HCT116 (cell line): ENCODE measurements around the gene FLT3. TPM values are rescaled to one million over a fixed set of nuclear protein-coding genes. Genes with fewer than 3 reads are reported as not detected.

Experiments
- ATAC-seq: fragments of 200-7000 bp; cut with Tn5 transposase; 2 replicates; pipeline ENCODE4 v1.9.1; 2020; ENCODE audit warnings: mild to moderate bottlenecking, moderate library complexity
- BruUV-seq: library from RNA; stranded (reverse); fragments of 400-500 nt; replicated peaks from 2 replicates; lab custom pipeline; 2021; lab: Mats Ljungman, UMichigan
- CTCF ChIA-PET: fragments of 300-600 bp; sonication (Branson Sonifier 250); formaldehyde crosslinking; loops from one replicate; lab custom pipeline; 2021; ENCODE audit warnings: antibody characterized with exemption; lab: Charles Lee
- POLR2A ChIA-PET: fragments of 300-600, 350-600 bp; sonication (Branson Sonifier 250); formaldehyde crosslinking; loops from one replicate; lab custom pipeline; 2021; ENCODE audit warnings: antibody characterized with exemption; lab: Charles Lee
- RAD21 ChIA-PET, 2 experiments: fragments of 300-600 bp; sonication (Branson Sonifier 250); formaldehyde crosslinking; loops; one replicate each; lab custom pipeline; 2023; ENCODE audit warnings: low total read pairs in 2 of 2; ENCODE audit not compliant: uncharacterized antibody in 2 of 2, unreplicated experiment in 2 of 2, low non-redundant PET in 1 of 2; lab: Charles Lee
- DNase-seq: peaks from one replicate; pipeline ENCODE4 v3.0.0-alpha.2; 2010; ENCODE audit warnings: low read depth, low spot score
- H2AFZ ChIP-seq: fragments of 200-600 bp; shearing (Covaris generic), sonication (generic); 2 replicates; pipeline ENCODE4 v1.6.1; 2017; ENCODE audit warnings: low read depth, mixed run types, mixed read lengths, antibody characterized with exemption, low read length; ENCODE audit not compliant: poor library complexity, severe bottlenecking
- H3K27ac ChIP-seq: 2 replicates; pipeline ENCODE4 v1.5.1; 2012; ENCODE audit warnings: low read depth, low read length
- H3K27me3 ChIP-seq: fragments of 200-600 bp; sonication (generic); 2 replicates; pipeline ENCODE4 v1.6.1; 2016; ENCODE audit warnings: mixed run types, low read length, mixed read lengths; ENCODE audit not compliant: insufficient read depth
- H3K36me3 ChIP-seq, 2 experiments: fragments of 200-500 bp in 1 of 2; fragments of 200-600 bp in 1 of 2; sonication (Bioruptor generic) in 1 of 2; sonication (generic) in 1 of 2; 2 replicates each; pipeline versions ENCODE4 v1.5.1 to v1.6.1; 2014 to 2016; ENCODE audit warnings: low read length in 2 of 2, inconsistent platforms in 1 of 2, mixed read lengths in 1 of 2, mixed run types in 1 of 2; ENCODE audit not compliant: insufficient read depth in 2 of 2, control insufficient read depth in 1 of 2
- H3K4me1 ChIP-seq, 2 experiments: fragments of 200-600 bp in 1 of 2; sonication (generic) in 1 of 2; 2 replicates each; pipeline versions ENCODE4 v1.5.1 to v1.6.1; 2012 to 2017; ENCODE audit warnings: low read length in 2 of 2, inconsistent platforms in 1 of 2, mild to moderate bottlenecking in 1 of 2, mixed read lengths in 1 of 2, mixed run types in 1 of 2, moderate library complexity in 1 of 2; ENCODE audit not compliant: insufficient read depth in 2 of 2, control insufficient read depth in 1 of 2
- H3K4me2 ChIP-seq: fragments of 200-600 bp; sonication (generic); 2 replicates; pipeline ENCODE4 v1.6.1; 2017; ENCODE audit warnings: mixed run types, low read length, mixed read lengths
- H3K4me3 ChIP-seq, 2 experiments: fragments of 200-600 bp in 1 of 2; sonication (generic) in 1 of 2; replicated peaks in 1 of 2; 2 replicates each; pipeline ENCODE4 v1.5.1; 2011 to 2016; ENCODE audit warnings: low read length in 2 of 2, control low read depth in 1 of 2, low read depth in 1 of 2, mild to moderate bottlenecking in 1 of 2, mixed read lengths in 1 of 2, mixed run types in 1 of 2
- H3K79me2 ChIP-seq: fragments of 200-600 bp; sonication (generic); 2 replicates; pipeline ENCODE4 v1.6.1; 2017; ENCODE audit warnings: mild to moderate bottlenecking, mixed run types, low read length, moderate library complexity, mixed read lengths; ENCODE audit not compliant: insufficient read depth
- H3K9ac ChIP-seq: fragments of 200-600 bp; sonication (generic); 2 replicates; pipeline ENCODE4 v1.6.1; 2016; ENCODE audit warnings: low read length, mixed read lengths
- H3K9me2 ChIP-seq: fragments of 200-600 bp; sonication (generic), shearing (Covaris generic); 2 replicates; pipeline ENCODE4 v1.6.1; 2017; ENCODE audit warnings: mixed run types, mild to moderate bottlenecking, moderate library complexity; ENCODE audit not compliant: insufficient read depth
- H3K9me3 ChIP-seq, 2 experiments: fragments of 200-500 bp in 1 of 2; fragments of 200-600 bp in 1 of 2; sonication (Bioruptor generic) in 1 of 2; sonication (generic) in 1 of 2; 2 replicates each; pipeline ENCODE4 v1.6.1; 2014 to 2017; ENCODE audit warnings: low read length in 2 of 2, mixed read lengths in 2 of 2, inconsistent platforms in 1 of 2, low read depth in 1 of 2, mild to moderate bottlenecking in 1 of 2, mixed run types in 1 of 2, moderate library complexity in 1 of 2; ENCODE audit not compliant: control insufficient read depth in 1 of 2, insufficient read depth in 1 of 2
- H4K20me1 ChIP-seq: fragments of 200-600 bp; sonication (generic), shearing (Covaris generic); 2 replicates; pipeline ENCODE4 v1.6.1; 2017; ENCODE audit warnings: mixed run types, mild to moderate bottlenecking, moderate library complexity; ENCODE audit not compliant: insufficient read depth
- CEBPB ChIP-seq: IDR thresholded peaks from 2 replicates; pipeline ENCODE4 v1.6.1; 2012; ENCODE audit warnings: low read depth
- EGR1 ChIP-seq: IDR thresholded peaks from 2 replicates; pipeline ENCODE4 v1.6.1; 2012; ENCODE audit warnings: low read depth
- EZH2 ChIP-seq: fragments of 200-600 bp; sonication (generic); IDR thresholded peaks from 2 replicates; pipeline ENCODE4 v1.6.1; 2017; ENCODE audit warnings: antibody characterized with exemption, mixed run types
- FOSL1 ChIP-seq: IDR thresholded peaks from 2 replicates; pipeline ENCODE4 v1.6.1; 2012; ENCODE audit warnings: low read depth
- SIN3A ChIP-seq: IDR thresholded peaks from 2 replicates; pipeline ENCODE4 v1.6.1; 2012; ENCODE audit warnings: low read depth
- YY1 ChIP-seq: IDR thresholded peaks from 2 replicates; pipeline ENCODE4 v1.6.1; 2011; ENCODE audit warnings: low read length, low read depth, moderate library complexity, mild to moderate bottlenecking; ENCODE audit not compliant: insufficient replicate concordance; ENCODE audit errors: extremely low read depth
- ZNF274 ChIP-seq: fragments of 200-500 bp; sonication (Bioruptor generic); IDR thresholded peaks from 2 replicates; pipeline ENCODE4 v1.6.1; 2014; ENCODE audit warnings: mild to moderate bottlenecking, low read depth, low read length, inconsistent platforms
- intact Hi-C: fragments of 100-400 bp; cut with micrococcal nuclease; formaldehyde crosslinking; loops from 2 replicates; pipeline ENCODE4 v1.10.0; 2022
- total RNA-seq: library from RNA; stranded (reverse); gene quantifications from one replicate; pipeline ENCODE4 v1.2.1, GENCODE V29; 2021; ENCODE audit not compliant: unreplicated experiment
- TF ChIP-seq, protein P1 (sequence below): IDR thresholded peaks from 2 replicates; pipeline ENCODE4 v1.6.1; 2012
- TF ChIP-seq, protein P2 (sequence below): IDR thresholded peaks from 2 replicates; pipeline ENCODE4 v1.6.1; 2012
- TF ChIP-seq, protein P3 (sequence below): IDR thresholded peaks from 2 replicates; pipeline ENCODE4 v1.6.1; 2012; ENCODE audit warnings: low read depth

Gene FLT3
- total RNA-seq, 1 experiment from 2014 or later: 0.17 TPM

DNA sequence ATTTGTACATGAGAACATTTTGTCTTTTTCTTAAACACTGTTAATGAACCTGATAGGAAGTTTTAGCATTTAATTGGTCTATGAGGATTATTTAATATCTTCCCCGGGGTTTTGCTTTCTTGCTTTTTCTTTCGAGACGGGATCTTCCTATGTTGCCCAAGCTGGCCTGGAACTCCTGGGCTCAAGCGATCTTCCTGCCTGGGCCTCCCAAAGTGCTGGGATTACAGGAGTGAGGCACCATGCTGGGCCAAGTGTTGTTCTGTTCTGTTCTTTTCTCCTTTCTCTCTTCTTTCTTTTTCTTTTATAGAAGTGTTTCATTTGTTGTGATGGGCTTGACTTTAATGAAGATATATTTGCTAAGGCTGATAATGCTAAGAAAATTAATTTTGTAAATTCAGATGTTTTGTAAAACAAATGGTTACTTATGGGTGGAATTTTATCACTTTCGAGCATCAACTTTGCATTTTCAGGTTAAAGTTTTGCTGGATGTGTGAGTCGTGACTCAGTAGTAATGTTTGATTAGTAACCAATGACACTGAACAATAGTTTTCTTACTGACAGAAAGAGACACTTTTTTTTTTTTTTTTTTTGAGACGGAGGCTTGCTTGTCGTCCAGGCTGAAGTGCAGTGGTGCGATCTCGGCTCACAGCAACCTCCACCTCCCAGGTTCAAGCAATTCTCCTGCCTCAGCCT lies 40.2 kb upstream of the FLT3 start:
- RAD21 ChIA-PET: interaction anchor here in 1 of 2 experiments (0.7 kb wide), 1 partner anchor 59 kb away, joined by 3 read pairs; no protein-coding TSS in a partner anchor
- CTCF ChIA-PET: no interaction called here
- Histone ChIP-seq H2AFZ (no peak overlapping the region), H3K27ac (no peak overlapping the region), H3K79me2 (peaks cover 81% of the 10 kb centered on the region), H3K27me3 (no peaks in the 10 kb centered on the region), H3K4me3 (peak overlapping the region in 1 of 2 experiments; percentile 70; a peak in 3 of 4 replicates), H3K4me1 (peaks cover 13 to 19% of the 10 kb centered on the region in 2 experiments), H3K9ac (no peak overlapping the region; the same call in 1 of the 2 replicates), H3K4me2 (peak overlapping the region; percentile 80), H4K20me1 (peaks cover 5% of the 10 kb centered on the region; the same call in 1 of the 2 replicates), H3K9me3 (no peaks in the 10 kb centered on the region), H3K9me2 (no peaks in the 10 kb centered on the region), H3K36me3 (no peaks in the 10 kb centered on the region)
- no peak for TF ChIP-seq FOSL1
- no peak for TF ChIP-seq CEBPB
- no peak for TF ChIP-seq EZH2
- no peak for TF ChIP-seq ZNF274
- no peak for TF ChIP-seq YY1
- TF ChIP-seq SIN3A: no peak
- TF ChIP-seq, protein P1, sequence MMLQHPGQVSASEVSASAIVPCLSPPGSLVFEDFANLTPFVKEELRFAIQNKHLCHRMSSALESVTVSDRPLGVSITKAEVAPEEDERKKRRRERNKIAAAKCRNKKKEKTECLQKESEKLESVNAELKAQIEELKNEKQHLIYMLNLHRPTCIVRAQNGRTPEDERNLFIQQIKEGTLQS: no peak
- TF ChIP-seq, protein P2, sequence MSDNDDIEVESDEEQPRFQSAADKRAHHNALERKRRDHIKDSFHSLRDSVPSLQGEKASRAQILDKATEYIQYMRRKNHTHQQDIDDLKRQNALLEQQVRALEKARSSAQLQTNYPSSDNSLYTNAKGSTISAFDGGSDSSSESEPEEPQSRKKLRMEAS: no peak
- no peak for TF ChIP-seq EGR1
- TF ChIP-seq, protein P3, sequence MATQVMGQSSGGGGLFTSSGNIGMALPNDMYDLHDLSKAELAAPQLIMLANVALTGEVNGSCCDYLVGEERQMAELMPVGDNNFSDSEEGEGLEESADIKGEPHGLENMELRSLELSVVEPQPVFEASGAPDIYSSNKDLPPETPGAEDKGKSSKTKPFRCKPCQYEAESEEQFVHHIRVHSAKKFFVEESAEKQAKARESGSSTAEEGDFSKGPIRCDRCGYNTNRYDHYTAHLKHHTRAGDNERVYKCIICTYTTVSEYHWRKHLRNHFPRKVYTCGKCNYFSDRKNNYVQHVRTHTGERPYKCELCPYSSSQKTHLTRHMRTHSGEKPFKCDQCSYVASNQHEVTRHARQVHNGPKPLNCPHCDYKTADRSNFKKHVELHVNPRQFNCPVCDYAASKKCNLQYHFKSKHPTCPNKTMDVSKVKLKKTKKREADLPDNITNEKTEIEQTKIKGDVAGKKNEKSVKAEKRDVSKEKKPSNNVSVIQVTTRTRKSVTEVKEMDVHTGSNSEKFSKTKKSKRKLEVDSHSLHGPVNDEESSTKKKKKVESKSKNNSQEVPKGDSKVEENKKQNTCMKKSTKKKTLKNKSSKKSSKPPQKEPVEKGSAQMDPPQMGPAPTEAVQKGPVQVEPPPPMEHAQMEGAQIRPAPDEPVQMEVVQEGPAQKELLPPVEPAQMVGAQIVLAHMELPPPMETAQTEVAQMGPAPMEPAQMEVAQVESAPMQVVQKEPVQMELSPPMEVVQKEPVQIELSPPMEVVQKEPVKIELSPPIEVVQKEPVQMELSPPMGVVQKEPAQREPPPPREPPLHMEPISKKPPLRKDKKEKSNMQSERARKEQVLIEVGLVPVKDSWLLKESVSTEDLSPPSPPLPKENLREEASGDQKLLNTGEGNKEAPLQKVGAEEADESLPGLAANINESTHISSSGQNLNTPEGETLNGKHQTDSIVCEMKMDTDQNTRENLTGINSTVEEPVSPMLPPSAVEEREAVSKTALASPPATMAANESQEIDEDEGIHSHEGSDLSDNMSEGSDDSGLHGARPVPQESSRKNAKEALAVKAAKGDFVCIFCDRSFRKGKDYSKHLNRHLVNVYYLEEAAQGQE: no peak
- DNase-seq (no peak), ATAC-seq (no peak)
- intact Hi-C loops: no loop called here
- BruUV-seq: no TSS peak
- POLR2A ChIA-PET: no interaction called here
